ENCODE results near the gene SGF29.
A peak's percentile ranks its signal among the peaks of the same experiment; 100 is the strongest.
"Not testable (repeated sequence)": the region's sequence is repeated elsewhere in the genome, so short reads cannot be mapped to it uniquely, and the experiment has no call there.

The SGF29 gene

DNA sequence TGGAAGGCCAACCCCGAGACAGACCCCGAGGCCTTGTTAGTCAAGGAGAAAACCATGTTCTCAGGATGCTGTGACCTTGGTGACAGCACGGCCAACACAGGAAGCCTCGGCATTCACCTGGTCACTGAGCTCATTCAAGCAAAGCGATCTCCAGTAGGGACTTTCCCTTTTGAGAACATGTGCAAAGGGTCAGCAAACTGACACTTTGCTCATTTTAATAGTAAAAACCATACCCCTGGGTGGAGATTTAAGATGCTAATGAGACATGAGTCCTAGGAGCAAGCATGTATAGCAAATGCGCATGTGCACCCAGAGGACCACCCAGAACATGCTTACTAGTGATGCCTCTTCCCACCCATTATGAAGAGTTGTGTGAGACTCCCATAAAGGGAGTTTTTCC lies 48.8 kb downstream of the SGF29 start:
- no peak for TF ChIP-seq POLR2A (IDR thresholded peaks at IDR 0.05; ENCODE audit: low read depth, low read length)
- DNase-seq (ENCODE audit: insufficient read length, low spot score) (no peak), FAIRE-seq (no peak)

DNA sequence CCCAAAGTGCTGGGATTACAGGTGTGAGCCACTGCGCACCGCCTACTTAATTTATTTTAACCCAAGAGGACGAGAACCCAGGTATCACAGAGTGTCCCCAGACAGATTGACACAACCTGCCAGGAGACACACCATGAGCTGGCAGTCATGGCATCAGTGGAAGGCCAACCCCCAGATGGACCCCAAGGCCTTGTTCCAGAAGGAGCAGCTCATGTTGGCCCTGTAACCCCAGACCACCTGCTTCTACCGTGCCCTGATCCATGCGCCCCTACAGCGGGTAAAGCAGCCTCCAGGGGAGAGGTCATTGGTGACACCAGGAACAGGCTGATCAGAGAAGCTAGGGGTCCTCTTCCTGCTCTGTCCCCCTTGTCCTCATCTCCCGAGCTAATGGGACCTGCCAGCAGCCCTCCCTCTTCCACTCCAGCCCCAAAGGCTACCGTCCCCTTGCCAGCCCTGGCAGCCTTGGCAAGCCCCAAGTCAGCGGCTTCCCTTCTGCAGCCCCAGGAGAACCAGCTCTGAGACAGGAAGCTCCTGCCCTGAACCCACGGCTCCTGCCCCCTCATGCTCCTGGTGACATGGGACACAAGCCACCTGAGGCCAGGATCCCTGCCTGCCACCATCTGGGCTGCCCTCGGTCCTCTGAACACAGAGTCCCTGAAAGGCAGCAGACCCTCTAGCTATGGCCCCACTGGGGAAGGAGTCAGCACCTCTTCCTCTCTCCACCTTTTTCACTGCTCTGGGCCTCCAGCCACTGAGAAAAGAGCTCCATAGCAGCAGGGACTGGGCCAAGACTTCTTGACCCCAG lies 49.9 kb downstream of the SGF29 start:
- DNase-seq (ENCODE audit: insufficient read length, low spot score) (no peak), FAIRE-seq (no peak)
- no peak for TF ChIP-seq POLR2A (IDR thresholded peaks at IDR 0.05; ENCODE audit: low read depth, low read length)

DNA sequence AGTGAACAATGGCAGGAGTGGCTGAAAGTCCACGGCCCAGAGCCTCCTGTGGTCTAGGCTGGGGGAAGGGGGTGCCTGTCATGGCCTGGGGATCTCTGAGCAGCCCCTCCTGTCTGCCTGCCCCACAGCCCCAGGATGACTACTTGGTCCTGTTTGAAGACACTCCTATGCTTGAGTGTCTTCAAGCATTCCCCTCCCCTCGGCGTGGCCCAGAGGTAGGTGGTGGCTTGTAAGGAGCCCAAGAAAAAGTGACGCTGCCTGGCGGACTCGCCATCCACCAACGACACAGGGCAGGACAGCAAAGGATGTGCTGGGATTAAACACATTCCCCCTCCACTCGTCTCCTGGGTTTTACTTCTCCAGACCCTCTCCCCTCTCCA lies 50.5 kb downstream of the SGF29 start:
- no peak for DNase-seq (ENCODE audit: insufficient read length, low spot score)
- no peak for FAIRE-seq
- no peak for TF ChIP-seq POLR2A (IDR thresholded peaks at IDR 0.05; ENCODE audit: low read depth, low read length)

DNA sequence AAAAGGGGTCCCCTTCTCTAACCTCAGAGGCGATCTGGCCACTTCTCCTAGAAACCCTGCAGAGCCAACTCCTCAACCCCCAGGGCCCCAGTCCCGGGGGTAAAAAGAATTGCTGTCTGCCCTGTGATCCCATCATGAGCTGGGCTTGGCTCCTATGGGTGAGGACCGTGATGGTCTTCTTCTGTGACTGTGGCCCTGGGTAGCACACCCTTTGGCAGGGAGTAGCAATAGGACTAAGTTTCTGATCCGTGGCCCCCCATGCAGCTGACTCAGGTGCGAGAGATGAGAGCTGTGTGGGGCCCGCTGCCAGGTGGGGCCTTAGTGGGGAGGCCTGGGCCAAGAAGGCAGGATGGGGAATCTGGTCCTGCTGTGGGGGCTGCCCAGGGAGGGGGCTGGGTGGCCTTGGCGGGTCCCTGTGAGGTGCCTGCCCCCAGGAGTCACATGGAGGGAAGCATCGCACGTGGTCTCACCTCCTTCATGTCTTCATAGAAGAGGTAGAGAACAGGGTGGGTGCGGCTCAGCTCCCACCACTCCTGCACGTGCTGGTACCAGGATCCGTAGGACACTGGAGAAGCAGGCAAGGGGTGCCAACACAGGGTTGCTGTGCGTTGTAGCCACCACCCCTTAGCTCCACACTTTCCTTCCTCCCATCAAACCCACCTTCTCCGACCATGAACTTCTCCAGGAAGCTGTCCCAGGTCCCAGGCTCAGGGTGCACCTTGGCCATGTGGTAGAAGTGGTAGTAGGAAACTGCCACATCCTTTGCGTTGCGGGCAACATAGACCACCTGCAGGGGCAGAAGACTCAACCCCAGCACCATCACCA lies 52.8 kb downstream of the SGF29 start:
- DNase-seq (ENCODE audit: insufficient read length, low spot score): no peak
- FAIRE-seq: no peak
- TF ChIP-seq POLR2A (IDR thresholded peaks at IDR 0.05; ENCODE audit: low read depth, low read length): no peak

DNA sequence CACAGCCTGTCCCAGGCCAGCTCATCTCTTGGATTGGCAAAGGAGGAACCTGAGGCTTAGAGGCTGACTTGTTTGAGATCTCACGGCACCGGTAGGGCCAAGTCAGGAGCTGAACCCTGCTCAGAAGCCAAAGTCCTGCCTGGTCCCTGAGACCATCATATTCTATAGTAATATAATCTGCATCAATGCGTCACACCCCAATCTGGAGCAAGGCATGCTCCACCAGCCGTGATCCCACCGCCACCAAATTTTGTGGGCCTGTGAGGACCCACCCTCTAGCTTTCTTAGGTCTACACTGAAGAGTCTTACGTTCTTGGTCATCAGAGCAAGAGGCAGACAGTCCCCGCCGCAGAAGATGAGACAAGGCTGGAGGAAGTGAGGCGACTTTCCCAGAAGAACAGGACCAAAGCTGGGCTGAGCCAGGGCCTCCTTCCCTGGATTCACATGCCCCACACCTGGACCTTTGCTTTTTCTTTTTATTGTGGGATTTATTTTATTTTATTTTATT lies 53.5 kb downstream of the SGF29 start:
- DNase-seq (ENCODE audit: insufficient read length, low spot score): no peak
- FAIRE-seq: no peak
- TF ChIP-seq POLR2A (IDR thresholded peaks at IDR 0.05; ENCODE audit: low read depth, low read length): no peak

DNA sequence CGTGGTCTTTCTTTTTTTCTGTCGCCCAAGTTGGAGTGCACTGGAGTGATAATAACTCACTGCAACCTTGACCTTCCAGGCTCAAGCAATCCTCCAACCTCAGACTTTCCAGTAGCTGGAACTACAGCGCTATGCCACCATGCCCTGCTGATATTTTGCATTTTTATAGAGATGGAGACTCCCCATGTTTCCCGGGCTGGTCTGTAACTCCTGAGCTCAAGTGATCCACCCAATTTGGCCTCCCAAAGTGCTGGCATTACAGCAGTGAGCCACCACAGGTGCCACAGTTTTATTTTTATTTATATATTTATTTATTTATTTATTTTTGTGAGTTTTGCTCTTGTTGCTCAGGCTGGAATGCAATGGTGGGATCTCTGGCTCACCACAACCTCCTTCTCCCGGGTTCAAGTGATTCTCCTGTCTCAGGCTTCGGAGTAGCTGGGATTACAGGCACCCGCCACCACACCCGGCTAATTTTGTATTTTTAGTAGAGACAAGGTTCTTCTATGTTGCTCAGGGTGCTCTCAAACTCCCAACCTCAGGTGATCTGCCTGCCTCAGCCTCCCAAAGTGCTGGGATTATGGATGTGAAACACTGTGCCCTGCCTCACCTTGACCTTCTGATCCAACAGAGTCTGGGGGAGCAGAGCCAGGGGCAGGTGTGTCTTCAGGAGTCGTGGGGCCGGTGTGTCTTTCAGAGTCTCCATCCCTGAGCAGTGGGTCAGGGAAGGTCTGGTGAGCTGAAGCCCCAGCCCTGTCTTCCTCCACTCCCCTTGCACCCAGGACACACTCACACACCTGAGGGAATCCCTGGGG lies 54.2 kb downstream of the SGF29 start:
- not testable (repeated sequence) for FAIRE-seq; DNase-seq (ENCODE audit: insufficient read length, low spot score)

DNA sequence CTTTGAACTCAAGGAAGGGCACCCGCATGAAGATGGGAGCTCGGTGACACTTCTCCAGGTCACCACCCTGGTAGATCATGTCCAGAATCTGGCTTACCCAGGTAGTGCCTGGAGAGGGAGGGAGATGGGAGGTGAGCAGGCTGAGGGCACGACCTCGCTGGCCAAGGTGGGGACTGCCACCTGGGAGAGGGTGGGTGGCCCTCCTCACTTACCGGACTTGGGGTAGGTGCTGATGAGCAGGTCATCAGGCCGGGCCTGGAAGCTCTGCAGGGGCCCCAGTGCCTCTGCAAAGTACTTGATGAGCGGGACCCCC lies 54.7 kb downstream of the SGF29 start:
- not testable (repeated sequence) for DNase-seq (ENCODE audit: insufficient read length, low spot score); FAIRE-seq

DNA sequence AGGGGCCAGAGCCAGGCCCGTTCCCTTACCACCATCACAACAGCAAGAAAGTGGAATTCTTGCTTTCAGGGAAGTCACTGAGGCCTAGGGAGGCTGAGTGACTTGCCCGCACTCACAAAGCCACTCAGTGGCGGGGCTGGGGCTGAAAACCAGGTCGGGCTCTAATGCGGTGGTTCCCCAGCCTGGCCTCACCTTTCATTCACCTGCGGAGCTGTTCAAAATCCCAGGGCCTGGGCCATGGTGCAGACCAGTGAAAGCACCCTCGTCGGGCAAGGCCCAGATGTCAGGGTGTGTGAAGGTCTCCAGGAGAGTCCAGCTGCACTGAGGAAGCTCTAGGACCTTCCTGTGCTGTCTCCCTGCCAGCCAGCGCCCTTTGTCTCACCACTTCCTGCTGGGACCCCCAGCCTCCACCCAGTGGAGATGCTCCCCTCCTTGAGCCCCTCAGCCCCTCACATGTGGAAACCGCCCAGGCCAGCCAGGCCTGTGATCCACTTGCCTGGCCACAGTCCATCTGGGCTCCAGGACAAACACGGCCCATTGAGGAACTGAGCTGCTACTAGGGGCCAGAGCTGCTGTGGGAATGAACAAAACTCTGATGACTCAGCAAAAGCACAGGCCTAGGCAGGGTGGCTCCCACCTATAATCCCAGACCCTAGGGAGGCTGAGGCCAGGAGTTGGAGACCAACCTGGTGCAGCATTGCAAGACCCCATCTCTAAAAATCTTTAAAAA lies 55.3 kb downstream of the SGF29 start:
- FAIRE-seq; DNase-seq (ENCODE audit: insufficient read length, low spot score): not testable (repeated sequence)

DNA sequence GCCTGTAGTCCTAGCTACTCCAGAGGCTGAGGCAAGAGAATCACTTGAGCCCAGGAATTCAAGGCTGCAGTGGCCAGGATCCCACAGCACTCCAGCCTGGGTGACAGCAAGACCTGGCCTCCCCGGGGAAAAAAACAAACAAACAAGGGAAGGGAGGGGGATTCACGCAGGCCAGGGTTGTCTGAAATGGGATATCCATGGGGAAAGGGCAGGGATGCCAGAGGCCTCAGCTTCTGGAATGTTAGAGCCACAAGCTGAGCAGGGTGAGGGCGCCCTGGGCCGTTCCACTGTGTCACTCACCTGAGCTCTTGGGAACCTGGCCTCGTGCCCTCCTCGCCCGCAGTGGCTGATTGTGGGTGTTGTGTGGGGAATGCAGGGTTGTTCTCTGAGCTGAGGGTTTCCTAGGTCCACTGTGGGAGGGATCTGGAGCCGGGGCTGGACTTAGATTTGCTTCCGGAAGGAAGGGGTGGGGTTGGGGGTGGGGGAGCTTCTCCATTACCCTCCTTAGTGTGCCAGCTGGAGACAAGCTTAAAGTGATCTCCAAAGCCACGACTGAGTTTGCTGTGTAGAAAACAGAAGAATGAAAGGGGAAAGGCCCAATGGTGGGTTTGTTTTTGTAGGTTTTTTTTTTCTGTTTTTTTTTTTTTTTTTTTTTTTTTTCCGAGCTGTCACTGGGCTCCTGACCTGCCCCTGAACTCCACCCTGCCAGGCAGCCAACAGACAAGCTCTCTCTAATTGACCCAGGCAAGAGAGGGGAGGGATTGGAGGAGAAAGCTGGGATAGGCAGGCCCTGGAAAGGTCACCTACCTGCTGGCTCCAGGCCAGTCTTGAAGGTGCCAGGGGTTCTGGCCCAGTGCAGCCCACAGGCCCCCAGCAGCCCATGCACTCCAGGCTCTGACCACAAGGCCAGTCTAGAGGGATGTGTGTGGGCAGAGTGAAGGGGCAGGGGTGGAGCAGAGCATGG lies 56.2 kb downstream of the SGF29 start, which contains the start of gene SULT1A1:
TSS of gene SULT1A1 (minus strand) at position 414 of the 964 bp plus-strand sequence. CDS start 1,189 bp downstream, outside the sequence.
- no peak for FAIRE-seq
- peak; percentile 68 for DNase-seq (ENCODE audit: insufficient read length, low spot score)
- no peak for TF ChIP-seq POLR2A (IDR thresholded peaks at IDR 0.05; ENCODE audit: low read depth, low read length)

DNA sequence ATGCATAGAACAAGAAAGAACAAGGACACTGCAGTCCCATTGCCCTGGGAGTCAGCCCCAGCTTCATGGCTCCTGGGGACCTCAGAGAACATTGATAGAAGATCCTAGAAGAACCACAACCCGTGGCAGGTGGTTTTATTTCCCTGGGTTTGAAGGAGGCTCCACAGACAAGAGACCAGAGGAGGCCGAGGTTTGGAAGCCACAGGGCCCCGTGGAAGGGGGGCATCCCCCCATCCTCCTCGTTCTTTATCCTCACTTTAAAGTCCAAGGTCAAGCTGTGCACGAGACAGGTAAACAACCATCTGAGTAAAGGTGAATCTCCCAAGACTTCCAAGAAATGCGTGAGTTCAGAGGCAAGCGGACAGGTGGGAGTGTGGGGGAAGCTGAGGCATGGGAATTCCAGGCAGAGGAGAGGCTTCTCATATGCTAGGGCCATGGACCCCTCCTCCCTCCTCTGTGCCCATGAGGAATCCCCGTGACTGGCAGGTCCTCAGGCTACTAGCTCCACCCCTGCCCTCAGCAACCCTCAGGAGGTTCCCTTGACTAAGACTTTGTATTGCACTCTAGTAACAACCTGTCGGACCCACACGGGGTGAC lies 57.0 kb downstream of the SGF29 start:
- no peak for FAIRE-seq
- no peak for TF ChIP-seq POLR2A (IDR thresholded peaks at IDR 0.05; ENCODE audit: low read depth, low read length)
- DNase-seq (ENCODE audit: insufficient read length, low spot score): no peak

DNA sequence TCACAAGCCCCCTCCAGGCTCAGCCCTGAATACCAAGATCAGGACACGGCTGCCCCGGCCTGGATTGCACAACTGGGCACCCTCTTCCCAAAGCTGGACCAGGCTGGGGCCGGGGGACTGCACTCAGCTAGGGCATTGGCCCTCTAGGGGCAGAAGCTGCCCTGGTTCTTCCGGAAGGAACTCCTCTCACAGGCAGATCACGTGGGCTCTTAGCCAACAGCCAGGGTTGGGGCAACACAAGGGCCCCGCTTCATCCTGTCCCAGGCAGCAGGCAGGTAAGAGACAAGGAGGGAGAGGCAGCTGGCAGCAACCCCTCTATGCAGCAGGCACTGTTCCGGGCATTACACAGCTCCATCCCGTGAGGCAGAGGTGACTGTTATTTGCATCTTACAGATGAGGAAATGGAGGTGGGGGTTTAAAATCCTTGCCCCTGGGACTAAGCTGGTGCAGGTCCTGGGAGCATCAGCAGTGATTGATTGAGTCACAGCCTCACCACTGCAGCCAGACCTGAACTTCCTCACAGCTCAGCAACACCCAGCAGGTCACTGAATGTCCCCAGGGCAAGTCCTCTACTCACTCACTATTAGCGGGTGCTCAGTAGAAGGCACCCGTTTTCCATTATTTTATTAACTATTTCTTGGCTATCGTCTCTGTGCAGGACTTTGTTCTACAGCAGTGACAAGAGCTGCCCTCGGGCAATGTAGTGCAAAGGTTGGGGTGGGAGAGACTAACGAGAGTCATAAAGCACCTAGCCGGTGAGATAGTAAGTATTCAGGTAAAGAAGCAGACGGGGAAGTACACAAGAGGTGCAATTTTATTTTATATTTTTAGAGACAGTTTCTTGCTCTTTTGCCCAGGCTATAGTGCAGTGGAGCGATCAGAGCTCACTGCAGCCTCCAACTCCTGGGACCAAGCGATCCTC lies 58.9 kb downstream of the SGF29 start:
- FAIRE-seq; DNase-seq (ENCODE audit: insufficient read length, low spot score): not testable (repeated sequence)

DNA sequence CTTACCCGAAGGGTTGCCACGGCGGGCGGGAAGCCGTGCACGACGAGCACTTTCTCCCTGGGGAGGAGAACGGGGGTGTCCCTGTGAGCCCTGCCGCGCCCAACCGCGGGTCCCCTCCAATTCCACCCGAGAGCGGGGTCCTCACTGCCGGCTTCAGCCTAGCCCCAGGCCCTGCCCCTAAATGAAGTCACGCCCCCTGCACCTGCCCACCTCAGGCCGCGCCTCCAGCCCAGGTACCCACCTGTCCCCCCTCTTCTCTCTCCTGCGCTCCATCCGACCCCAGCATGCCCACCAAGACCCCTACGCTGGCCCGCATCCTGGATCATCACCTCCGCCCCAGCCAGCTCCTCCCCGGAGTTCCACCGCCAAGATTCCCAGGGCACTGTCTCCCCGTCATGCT lies 60.2 kb downstream of the SGF29 start:
- FAIRE-seq; DNase-seq (ENCODE audit: insufficient read length, low spot score): not testable (repeated sequence)

DNA sequence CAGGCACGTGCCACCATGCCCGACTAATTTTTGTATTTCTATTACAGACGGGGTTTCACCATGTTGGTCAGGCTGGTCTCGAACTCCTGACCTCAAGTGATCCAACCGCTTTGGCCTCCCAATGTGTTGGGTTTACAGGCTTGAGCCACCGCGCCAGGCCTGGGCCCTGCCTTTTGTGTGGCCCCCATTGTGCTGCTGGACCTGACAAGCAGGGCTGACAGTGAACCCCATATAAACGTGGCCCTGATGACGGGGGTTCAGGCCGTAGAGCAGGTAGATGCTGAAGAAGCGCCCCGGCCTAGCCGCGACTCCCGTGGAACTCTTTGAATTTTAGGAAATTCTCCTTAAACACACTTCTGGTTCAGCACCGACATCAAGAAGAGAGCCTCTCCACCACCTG lies 60.8 kb downstream of the SGF29 start:
- DNase-seq (ENCODE audit: insufficient read length, low spot score); FAIRE-seq: not testable (repeated sequence)

DNA sequence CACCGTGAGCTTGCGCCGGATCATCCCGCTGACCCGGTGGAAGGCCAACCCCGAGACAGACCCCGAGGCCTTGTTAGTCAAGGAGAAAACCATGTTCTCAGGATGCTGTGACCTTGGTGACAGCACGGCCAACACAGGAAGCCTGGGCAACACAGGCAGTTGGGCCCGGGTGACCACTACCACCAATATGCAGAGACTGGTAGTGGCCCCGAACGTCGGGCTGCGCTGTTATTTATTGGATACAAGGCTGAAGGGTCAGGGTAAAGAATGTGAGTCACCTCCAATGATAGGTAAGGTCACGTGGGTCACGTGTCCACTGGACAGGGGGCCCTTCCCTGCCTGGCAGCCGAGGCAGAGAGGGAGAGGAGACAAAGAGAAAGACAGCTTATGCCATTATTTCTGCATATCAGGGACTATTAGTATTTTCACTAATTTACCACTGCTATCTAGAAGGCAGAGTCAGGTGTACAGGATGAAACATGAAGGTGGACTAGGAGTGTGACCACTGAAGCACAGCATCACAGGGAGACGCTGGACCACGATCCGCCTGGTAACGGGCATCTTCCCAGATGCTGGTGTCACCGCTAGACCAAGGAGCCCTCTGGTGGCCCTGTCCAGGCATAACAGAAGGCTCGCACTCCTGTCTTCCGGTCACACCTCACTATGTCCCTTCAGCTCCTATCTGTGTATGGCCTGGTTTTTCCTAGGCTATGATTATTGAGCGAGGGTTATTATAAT lies 61.9 kb downstream of the SGF29 start:
- FAIRE-seq; DNase-seq (ENCODE audit: insufficient read length, low spot score): not testable (repeated sequence)

DNA sequence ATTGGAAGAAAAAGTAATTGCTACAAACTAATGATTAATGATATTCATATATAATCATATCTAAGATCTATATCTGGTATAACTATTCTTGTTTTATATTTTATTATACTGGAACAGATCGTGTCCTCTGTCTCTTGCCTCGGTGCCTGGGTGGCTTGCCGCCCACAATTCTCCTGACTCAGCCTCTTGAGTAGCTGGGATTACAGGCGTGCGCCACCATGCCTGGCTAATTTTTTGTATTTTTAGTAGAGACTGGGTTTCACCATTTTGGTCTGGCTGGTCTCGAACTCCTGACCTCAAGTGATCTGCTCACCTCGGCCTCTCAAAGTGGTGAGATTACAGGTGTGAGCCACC lies 62.5 kb downstream of the SGF29 start:
- not testable (repeated sequence) for DNase-seq (ENCODE audit: insufficient read length, low spot score); FAIRE-seq
